Fibroblast of mammary gland (primary cell): ENCODE data around the gene NOB1.
"Not testable (repeated sequence)": the region's sequence is repeated elsewhere in the genome, so short reads cannot be mapped to it uniquely, and the experiment has no call there.

ENCODE experiments used
- DNase-seq: peaks from one replicate; pipeline ENCODE4 v3.0.0-alpha.2; 2010; ENCODE audit warnings: low read depth
- H3K4me3 ChIP-seq: 2 replicates; pipeline ENCODE4 v1.5.1; 2011; ENCODE audit warnings: low read depth, mild to moderate bottlenecking, low read length, moderate library complexity; ENCODE audit not compliant: control insufficient read depth
- TF ChIP-seq, protein P1 (sequence below): conservative IDR thresholded peaks from 2 replicates; pipeline ENCODE4 v1.5.1; 2011; ENCODE audit warnings: low read depth, low read length, inconsistent platforms; ENCODE audit not compliant: control insufficient read depth, insufficient read depth

Gene NOB1

DNA sequence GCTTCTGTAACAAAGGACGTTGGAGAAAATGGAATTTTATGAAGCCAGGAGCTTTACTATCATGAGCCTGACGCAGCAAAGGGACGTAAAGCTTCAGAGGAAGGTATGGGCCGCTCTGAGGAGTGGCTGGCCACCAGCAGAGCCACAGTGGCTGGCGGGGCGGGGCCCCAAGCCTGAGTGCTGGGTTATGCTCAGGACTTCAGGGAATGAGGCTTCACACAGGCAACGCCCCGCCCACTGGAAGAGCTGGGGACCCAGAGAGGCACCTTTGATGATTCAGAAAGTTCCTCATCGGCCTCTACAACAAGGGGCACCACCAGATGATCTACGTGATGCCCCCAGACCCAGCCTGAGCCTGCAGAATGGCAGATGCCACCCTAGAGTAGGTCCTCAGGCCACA, 8.8 kb downstream of the NOB1 start:
- no peak overlapping the region for H3K4me3 ChIP-seq
- TF ChIP-seq, protein P1, sequence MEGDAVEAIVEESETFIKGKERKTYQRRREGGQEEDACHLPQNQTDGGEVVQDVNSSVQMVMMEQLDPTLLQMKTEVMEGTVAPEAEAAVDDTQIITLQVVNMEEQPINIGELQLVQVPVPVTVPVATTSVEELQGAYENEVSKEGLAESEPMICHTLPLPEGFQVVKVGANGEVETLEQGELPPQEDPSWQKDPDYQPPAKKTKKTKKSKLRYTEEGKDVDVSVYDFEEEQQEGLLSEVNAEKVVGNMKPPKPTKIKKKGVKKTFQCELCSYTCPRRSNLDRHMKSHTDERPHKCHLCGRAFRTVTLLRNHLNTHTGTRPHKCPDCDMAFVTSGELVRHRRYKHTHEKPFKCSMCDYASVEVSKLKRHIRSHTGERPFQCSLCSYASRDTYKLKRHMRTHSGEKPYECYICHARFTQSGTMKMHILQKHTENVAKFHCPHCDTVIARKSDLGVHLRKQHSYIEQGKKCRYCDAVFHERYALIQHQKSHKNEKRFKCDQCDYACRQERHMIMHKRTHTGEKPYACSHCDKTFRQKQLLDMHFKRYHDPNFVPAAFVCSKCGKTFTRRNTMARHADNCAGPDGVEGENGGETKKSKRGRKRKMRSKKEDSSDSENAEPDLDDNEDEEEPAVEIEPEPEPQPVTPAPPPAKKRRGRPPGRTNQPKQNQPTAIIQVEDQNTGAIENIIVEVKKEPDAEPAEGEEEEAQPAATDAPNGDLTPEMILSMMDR, result no peak
- no peak for DNase-seq

GRCh38 chr16:69745232-69745612, 9.5 kb downstream of the NOB1 start:
- no peak overlapping the region for H3K4me3 ChIP-seq
- TF ChIP-seq, protein P1, result no peak
- DNase-seq, result no peak

DNA sequence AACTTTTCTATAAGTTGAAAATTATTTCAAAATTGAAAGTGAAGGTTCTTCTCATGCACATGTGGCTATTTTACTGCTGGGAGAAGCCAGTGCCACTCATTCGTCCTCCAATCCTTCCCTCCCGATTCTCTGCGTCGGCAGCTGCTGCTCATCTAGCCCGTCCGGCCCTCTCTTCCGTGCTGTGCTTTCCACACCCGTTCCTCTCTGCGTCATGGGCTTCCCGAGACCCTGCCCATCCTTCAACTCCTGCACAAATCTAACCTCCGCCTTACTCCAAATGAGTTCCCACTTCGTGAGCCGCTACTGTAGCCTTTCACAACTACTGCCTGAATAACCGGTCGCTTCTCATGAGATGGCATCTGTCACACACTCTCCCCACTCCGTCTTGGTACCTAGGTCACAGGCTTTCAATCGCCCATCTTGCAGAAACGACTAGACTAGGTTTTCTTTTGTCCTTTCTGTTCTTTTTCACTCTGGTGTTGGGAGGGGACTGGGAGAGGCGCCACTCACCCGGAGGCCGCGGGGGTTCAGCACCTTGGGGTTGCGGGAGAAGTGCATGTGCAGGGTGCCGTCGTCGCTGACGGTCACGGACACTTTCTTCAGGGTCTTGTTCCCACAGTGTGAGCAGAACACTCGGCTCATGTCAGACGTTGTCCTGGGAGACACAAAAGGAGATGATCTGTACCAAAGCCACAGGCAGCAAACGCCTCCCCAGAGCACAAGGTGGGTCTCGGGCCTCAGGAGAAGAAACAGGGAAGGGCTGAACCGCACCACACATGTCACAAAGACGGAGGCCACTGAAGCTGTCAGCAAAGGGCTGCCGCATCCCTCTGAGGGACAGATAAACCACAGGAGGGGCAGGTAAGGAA, 10.1 kb downstream of the NOB1 start:
- no peak for DNase-seq
- TF ChIP-seq, protein P1, result no peak
- H3K4me3 ChIP-seq, result no peak overlapping the region

GRCh38 chr16:69741951-69742904, 12.5 kb downstream of the NOB1 start:
- TF ChIP-seq, protein P1, result no peak
- no peak overlapping the region for H3K4me3 ChIP-seq

DNA sequence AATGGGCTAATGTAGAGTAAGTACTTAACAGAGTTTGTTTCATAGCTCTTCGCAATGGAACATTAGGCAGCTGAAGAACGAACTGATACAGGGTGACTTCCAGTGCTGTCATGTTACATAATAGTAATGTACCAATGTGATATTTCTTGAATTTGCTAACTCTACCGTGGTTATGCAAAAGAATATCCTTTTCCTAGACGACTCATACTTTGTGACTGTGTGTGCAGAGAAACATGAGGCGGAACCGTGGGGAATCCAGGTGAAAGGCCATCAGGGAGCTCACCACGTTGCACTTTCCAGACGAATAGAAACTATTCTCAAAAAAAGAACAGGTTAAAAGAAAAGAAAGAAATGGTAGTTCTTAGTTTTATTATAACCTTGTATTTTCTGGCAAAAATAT, 13.2 kb downstream of the NOB1 start:
- TF ChIP-seq, protein P1, result no peak
- no peak overlapping the region for H3K4me3 ChIP-seq
- peak; percentile 51 for DNase-seq

More at GRCh38 chr16:69741951-69742904, 12.5 kb downstream of the NOB1 start:
- DNase-seq, result peak; percentile 57

DNA sequence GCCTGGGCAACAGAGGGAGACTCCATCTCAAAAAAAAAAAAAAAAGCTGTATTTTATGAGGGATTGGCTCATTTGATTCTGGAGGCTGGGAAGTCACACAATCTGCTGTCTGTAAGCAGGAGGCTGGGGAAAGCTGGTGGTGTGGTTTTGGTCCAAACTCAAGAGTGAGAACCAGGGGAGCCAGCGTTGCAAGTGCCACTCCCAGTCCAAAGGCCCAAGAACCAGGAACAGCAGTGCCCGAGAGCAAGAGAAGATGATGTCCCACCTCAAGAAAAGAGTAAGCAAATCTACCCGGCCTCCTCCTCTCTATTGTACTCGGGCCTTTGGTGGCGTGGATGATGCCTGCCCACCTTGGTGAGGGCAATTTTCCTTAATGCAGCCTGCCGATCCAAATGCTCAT, 22.6 kb downstream of the NOB1 start:
- no peak for DNase-seq
- no peak overlapping the region for H3K4me3 ChIP-seq
- TF ChIP-seq, protein P1, result no peak

DNA sequence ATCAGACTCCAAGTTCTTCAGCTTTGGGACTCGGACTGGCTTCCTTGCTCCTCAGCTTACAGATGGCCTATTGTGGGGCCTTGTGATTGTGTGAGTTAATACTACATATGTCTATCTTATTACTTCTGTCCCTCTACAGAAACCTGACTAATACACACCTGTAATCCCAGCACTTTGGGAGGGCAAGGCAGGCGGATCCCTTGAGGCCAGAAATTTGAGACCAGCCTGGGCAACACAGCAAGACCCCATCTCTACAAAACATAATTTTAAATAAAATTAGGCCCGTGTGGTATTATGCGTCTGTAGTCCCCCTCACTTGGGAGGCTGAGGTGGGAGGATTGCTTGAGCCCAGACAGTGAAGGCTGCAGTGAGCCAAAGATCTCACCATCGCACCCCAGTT, 23.4 kb downstream of the NOB1 start:
- H3K4me3 ChIP-seq, DNase-seq: not testable (repeated sequence)

DNA sequence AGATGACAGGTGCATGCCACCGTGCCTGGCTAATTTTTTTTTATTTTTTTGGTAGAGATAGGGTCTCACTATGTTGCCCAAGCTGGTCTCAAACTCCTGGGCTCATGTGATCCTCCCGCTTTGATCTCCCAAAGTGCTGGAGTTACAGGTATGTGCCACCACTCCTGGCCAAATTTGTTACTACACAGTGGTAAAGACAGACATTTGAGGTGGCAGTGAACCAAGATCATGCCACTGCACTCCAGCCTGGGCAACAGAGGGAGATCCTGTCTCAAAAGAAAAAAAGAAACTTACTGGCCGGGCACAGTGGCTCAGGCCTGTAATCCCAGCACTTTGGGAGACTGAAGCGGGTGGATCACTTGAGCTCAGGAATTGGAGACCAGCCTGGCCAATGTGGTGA, 25.7 kb downstream of the NOB1 start:
- not testable (repeated sequence) for H3K4me3 ChIP-seq, DNase-seq
